K562 (cell line): Measurements from ENCODE around the gene SYNE1.

ENCODE experiments used
- ATF7 ChIP-seq: fragments of 450-650 bp; IDR thresholded peaks from 2 replicates; pipeline ENCODE4 v1.7.1; 2014; ENCODE audit warnings: mild to moderate bottlenecking, moderate library complexity
- CAMTA2 ChIP-seq: fragments of 250-450 bp; sonication (Bioruptor Pico); conservative IDR thresholded peaks from 2 replicates; pipeline ENCODE4 v1.5.1; 2022
- CTCF ChIP-seq, 3 experiments: IDR thresholded peaks in 2 of 3; conservative IDR thresholded peaks in 1 of 3; 2 replicates each; pipeline ENCODE4 v1.5.1; 2011 to 2012; ENCODE audit warnings: low read length in 3 of 3, mild to moderate bottlenecking in 3 of 3, control low read depth in 2 of 3, improper control_type of control experiment in 1 of 3, inconsistent platforms in 1 of 3, low read depth in 1 of 3, mixed read lengths in 1 of 3, moderate library complexity in 1 of 3; ENCODE audit not compliant: insufficient read depth in 2 of 3
- KDM1A ChIP-seq, 2 experiments: fragments of 450-650 bp; IDR thresholded peaks; 2 replicates each; pipeline ENCODE4 v1.6.1; 2016; ENCODE audit warnings: mild to moderate bottlenecking in 2 of 2
- NFXL1 ChIP-seq: fragments of 450-650 bp; formaldehyde crosslinking; IDR thresholded peaks from 2 replicates; pipeline ENCODE4 v1.4.0; 2021; ENCODE audit warnings: mild to moderate bottlenecking
- NR2C1 ChIP-seq, 2 experiments: fragments of 450-650 bp; IDR thresholded peaks; 2 replicates each; pipeline ENCODE4 v1.6.1; 2017; ENCODE audit warnings: mild to moderate bottlenecking in 2 of 2, antibody characterized with exemption in 1 of 2, inconsistent platforms in 1 of 2, missing compliant biosample characterization in 1 of 2, missing genetic modification characterization in 1 of 2
- PHB ChIP-seq: fragments of 250-450 bp; sonication (Bioruptor Pico); IDR thresholded peaks from 2 replicates; pipeline ENCODE4 v1.5.0; 2021
- TAF1 ChIP-seq: IDR thresholded peaks from 2 replicates; pipeline ENCODE4 v1.6.1; 2011; ENCODE audit warnings: mild to moderate bottlenecking, low read length, moderate library complexity; ENCODE audit not compliant: insufficient read depth, control insufficient read depth, severe bottlenecking; ENCODE audit errors: extremely low read depth
- ZNF398 ChIP-seq: fragments of 250-450 bp; sonication (Bioruptor Pico); IDR thresholded peaks from 2 replicates; pipeline ENCODE4 v1.8.0; 2021; ENCODE audit warnings: moderate library complexity, mild to moderate bottlenecking, inconsistent platforms
- TF ChIP-seq, protein P1 (sequence below): fragments of 450-650 bp; IDR thresholded peaks from 2 replicates; pipeline ENCODE4 v1.7.1; 2018; ENCODE audit warnings: mild to moderate bottlenecking, low read depth; ENCODE audit not compliant: partially characterized antibody

- TF ChIP-seq TAF1 (no peak), CAMTA2 (CRISPR knock-in tag) (no peak), PHB (no peak), KDM1A (IDR thresholded peaks at IDR 0.05) (no peak), CTCF (IDR thresholded peaks at IDR 0.05 in 2 of 3, conservative IDR thresholded peaks at IDR 0.05 in 1 of 3; ENCODE audit: insufficient read depth in 2 of 3, low read depth in 1 of 3, low read length in 3 of 3) (no peak), ATF7 (no peak), ZNF398 (CRISPR knock-in tag) (no peak), NR2C1 (IDR thresholded peaks at IDR 0.05) (no peak), NR2C1 (tag; IDR thresholded peaks at IDR 0.05) (no peak), NFXL1 (no peak)
- TF ChIP-seq, protein P1, sequence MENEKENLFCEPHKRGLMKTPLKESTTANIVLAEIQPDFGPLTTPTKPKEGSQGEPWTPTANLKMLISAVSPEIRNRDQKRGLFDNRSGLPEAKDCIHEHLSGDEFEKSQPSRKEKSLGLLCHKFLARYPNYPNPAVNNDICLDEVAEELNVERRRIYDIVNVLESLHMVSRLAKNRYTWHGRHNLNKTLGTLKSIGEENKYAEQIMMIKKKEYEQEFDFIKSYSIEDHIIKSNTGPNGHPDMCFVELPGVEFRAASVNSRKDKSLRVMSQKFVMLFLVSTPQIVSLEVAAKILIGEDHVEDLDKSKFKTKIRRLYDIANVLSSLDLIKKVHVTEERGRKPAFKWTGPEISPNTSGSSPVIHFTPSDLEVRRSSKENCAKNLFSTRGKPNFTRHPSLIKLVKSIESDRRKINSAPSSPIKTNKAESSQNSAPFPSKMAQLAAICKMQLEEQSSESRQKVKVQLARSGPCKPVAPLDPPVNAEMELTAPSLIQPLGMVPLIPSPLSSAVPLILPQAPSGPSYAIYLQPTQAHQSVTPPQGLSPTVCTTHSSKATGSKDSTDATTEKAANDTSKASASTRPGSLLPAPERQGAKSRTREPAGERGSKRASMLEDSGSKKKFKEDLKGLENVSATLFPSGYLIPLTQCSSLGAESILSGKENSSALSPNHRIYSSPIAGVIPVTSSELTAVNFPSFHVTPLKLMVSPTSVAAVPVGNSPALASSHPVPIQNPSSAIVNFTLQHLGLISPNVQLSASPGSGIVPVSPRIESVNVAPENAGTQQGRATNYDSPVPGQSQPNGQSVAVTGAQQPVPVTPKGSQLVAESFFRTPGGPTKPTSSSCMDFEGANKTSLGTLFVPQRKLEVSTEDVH = no peak
These were observed 213.7 kb downstream of the SYNE1 start for GRCh38 chr6:152423216-152424103.
